Lower leg skin (tissue), 3 donors: Measurements from ENCODE around the gene FCHO2.

Experiments
- CTCF ChIP-seq, 3 donors: fragments of 450-650 bp; IDR thresholded peaks; one replicate each; pipeline ENCODE4 v1.5.1; 2016; ENCODE audit warnings: antibody characterized with exemption in 3 of 3, mild to moderate bottlenecking in 3 of 3, moderate library complexity in 2 of 3
- POLR2A ChIP-seq, 2 donors: fragments of 450-650 bp; IDR thresholded peaks; one replicate each; pipeline ENCODE4 v1.6.1; 2016 to 2017; ENCODE audit warnings: antibody characterized with exemption in 2 of 2, mild to moderate bottlenecking in 1 of 2, moderate library complexity in 1 of 2

- TF ChIP-seq CTCF (IDR thresholded peaks at IDR 0.05): no peak
- no peak for TF ChIP-seq POLR2A (IDR thresholded peaks at IDR 0.05)
Measured at GRCh38 chr5:73081093-73081492, 125.3 kb downstream of the FCHO2 start.
